H1 (cell line): ENCODE measurements around the gene FBXO39. TPM values are rescaled to one million over a fixed set of nuclear protein-coding genes. Genes with fewer than 3 reads are reported as not detected.

Source experiments
- CTBP2 ChIP-seq: IDR thresholded peaks from 2 replicates; pipeline ENCODE4 v1.7.0; 2011; ENCODE audit warnings: borderline replicate concordance, mild to moderate bottlenecking, moderate library complexity, mixed read lengths, low read length; ENCODE audit not compliant: insufficient read depth, insufficient read length
- EGR1 ChIP-seq: IDR thresholded peaks from 2 replicates; pipeline ENCODE4 v1.6.1; 2011; ENCODE audit warnings: low read depth, low read length, borderline replicate concordance
- GTF2F1 ChIP-seq: IDR thresholded peaks from 2 replicates; pipeline ENCODE4 v1.6.1; 2012; ENCODE audit warnings: low read depth, low read length, improper control_type of control experiment, borderline replicate concordance
- HDAC2 ChIP-seq, 2 experiments: fragments of 300-600 bp in 1 of 2; sonication (generic) in 1 of 2; IDR thresholded peaks; 2 replicates each; pipeline ENCODE4 v1.6.1; 2011 to 2012; ENCODE audit warnings: low read depth in 2 of 2, low read length in 2 of 2, mild to moderate bottlenecking in 2 of 2, moderate library complexity in 2 of 2, borderline replicate concordance in 1 of 2, inconsistent platforms in 1 of 2
- NANOG ChIP-seq: IDR thresholded peaks from 2 replicates; pipeline ENCODE4 v1.6.1; 2011; ENCODE audit warnings: low read length, low read depth, mild to moderate bottlenecking, inconsistent platforms; ENCODE audit not compliant: insufficient read depth, poor library complexity, severe bottlenecking
- SP2 ChIP-seq: IDR thresholded peaks from 2 replicates; pipeline ENCODE4 v1.6.1; 2012; ENCODE audit warnings: mild to moderate bottlenecking, low read length, inconsistent platforms
- polyA plus RNA-seq, 7 experiments: library from polyadenylated mRNA; depleted of rRNA in 3 of 7; stranded (reverse) in 5 of 7; unstranded in 2 of 7; fragments of >200 nt in 5 of 7; fragments of 200-250 nt in 2 of 7; gene quantifications; 1 replicate in 5 of 7; 2 replicates in 1 of 7; 4 replicates in 1 of 7; pipeline versions ENCODE4 v1.2.1 to v1.2.3, GENCODE V29; 2011 to 2013; ENCODE audit warnings: missing spikeins in 2 of 7, mixed read lengths in 2 of 7
- total RNA-seq: library from RNA; stranded (reverse); fragmentation: NEBNext Ultra II Directional; extraction: Animal tissue kit (Norgen Biotek cat#: 25700); gene quantifications from 2 replicates; pipeline ENCODE4 v1.2.1, GENCODE V29; 2021
- TF ChIP-seq, protein P1 (sequence below): fragments of 300-600 bp; sonication (generic); IDR thresholded peaks from 2 replicates; pipeline ENCODE4 v1.7.1; 2012; ENCODE audit warnings: low read length, moderate library complexity, mild to moderate bottlenecking, inconsistent platforms; ENCODE audit not compliant: insufficient replicate concordance

Gene FBXO39
- total and polyA plus RNA-seq, 2 of the 8 experiments (the other 6 are each of a cell fraction or from before 2014, with no cell fraction given), result 0.12 to 0.22 TPM

DNA sequence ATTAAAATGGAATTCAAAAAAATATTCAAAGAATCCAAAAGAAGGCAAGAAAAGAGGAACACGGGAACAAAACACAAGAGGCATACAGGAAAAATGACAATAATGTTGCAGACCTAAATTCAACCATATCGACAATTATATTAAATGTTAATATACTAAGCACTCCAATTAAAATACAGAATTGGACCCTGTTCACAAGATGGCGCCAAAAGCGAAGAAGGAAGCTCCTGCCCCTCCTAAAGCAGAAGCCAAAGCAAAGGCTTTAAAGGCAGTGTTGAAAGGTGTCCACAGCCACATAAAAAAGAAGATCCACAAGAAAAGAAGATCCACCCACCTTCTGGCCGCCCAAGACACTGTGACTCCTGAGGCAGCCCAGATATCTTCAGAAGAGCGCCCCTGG, 26.5 kb upstream of the FBXO39 start (continued):
- TF ChIP-seq, protein P1, sequence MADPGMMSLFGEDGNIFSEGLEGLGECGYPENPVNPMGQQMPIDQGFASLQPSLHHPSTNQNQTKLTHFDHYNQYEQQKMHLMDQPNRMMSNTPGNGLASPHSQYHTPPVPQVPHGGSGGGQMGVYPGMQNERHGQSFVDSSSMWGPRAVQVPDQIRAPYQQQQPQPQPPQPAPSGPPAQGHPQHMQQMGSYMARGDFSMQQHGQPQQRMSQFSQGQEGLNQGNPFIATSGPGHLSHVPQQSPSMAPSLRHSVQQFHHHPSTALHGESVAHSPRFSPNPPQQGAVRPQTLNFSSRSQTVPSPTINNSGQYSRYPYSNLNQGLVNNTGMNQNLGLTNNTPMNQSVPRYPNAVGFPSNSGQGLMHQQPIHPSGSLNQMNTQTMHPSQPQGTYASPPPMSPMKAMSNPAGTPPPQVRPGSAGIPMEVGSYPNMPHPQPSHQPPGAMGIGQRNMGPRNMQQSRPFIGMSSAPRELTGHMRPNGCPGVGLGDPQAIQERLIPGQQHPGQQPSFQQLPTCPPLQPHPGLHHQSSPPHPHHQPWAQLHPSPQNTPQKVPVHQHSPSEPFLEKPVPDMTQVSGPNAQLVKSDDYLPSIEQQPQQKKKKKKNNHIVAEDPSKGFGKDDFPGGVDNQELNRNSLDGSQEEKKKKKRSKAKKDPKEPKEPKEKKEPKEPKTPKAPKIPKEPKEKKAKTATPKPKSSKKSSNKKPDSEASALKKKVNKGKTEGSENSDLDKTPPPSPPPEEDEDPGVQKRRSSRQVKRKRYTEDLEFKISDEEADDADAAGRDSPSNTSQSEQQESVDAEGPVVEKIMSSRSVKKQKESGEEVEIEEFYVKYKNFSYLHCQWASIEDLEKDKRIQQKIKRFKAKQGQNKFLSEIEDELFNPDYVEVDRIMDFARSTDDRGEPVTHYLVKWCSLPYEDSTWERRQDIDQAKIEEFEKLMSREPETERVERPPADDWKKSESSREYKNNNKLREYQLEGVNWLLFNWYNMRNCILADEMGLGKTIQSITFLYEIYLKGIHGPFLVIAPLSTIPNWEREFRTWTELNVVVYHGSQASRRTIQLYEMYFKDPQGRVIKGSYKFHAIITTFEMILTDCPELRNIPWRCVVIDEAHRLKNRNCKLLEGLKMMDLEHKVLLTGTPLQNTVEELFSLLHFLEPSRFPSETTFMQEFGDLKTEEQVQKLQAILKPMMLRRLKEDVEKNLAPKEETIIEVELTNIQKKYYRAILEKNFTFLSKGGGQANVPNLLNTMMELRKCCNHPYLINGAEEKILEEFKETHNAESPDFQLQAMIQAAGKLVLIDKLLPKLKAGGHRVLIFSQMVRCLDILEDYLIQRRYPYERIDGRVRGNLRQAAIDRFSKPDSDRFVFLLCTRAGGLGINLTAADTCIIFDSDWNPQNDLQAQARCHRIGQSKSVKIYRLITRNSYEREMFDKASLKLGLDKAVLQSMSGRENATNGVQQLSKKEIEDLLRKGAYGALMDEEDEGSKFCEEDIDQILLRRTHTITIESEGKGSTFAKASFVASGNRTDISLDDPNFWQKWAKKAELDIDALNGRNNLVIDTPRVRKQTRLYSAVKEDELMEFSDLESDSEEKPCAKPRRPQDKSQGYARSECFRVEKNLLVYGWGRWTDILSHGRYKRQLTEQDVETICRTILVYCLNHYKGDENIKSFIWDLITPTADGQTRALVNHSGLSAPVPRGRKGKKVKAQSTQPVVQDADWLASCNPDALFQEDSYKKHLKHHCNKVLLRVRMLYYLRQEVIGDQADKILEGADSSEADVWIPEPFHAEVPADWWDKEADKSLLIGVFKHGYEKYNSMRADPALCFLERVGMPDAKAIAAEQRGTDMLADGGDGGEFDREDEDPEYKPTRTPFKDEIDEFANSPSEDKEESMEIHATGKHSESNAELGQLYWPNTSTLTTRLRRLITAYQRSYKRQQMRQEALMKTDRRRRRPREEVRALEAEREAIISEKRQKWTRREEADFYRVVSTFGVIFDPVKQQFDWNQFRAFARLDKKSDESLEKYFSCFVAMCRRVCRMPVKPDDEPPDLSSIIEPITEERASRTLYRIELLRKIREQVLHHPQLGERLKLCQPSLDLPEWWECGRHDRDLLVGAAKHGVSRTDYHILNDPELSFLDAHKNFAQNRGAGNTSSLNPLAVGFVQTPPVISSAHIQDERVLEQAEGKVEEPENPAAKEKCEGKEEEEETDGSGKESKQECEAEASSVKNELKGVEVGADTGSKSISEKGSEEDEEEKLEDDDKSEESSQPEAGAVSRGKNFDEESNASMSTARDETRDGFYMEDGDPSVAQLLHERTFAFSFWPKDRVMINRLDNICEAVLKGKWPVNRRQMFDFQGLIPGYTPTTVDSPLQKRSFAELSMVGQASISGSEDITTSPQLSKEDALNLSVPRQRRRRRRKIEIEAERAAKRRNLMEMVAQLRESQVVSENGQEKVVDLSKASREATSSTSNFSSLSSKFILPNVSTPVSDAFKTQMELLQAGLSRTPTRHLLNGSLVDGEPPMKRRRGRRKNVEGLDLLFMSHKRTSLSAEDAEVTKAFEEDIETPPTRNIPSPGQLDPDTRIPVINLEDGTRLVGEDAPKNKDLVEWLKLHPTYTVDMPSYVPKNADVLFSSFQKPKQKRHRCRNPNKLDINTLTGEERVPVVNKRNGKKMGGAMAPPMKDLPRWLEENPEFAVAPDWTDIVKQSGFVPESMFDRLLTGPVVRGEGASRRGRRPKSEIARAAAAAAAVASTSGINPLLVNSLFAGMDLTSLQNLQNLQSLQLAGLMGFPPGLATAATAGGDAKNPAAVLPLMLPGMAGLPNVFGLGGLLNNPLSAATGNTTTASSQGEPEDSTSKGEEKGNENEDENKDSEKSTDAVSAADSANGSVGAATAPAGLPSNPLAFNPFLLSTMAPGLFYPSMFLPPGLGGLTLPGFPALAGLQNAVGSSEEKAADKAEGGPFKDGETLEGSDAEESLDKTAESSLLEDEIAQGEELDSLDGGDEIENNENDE, result no peak
- TF ChIP-seq EGR1 (no peak), GTF2F1 (no peak), SP2 (no peak), HDAC2 (IDR thresholded peaks at IDR 0.05; ENCODE audit: borderline replicate concordance in 1 of 2, low read depth in 2 of 2, low read length in 2 of 2) (no peak), CTBP2 (no peak), NANOG (no peak)
